NCI-H2196 treated with DMSO at 0.1 percent for 48 hours (cell line): ENCODE measurements around the gene DNAJC16.
"Not testable (repeated sequence)": the region's sequence is repeated elsewhere in the genome, so short reads cannot be mapped to it uniquely, and the experiment has no call there.

ENCODE experiments used
- DNase-seq: peaks from one replicate; lab custom pipeline; 2025; ENCODE audit not compliant: unreplicated experiment; lab: John Stamatoyannopoulos, UW

DNAJC16 gene

DNA sequence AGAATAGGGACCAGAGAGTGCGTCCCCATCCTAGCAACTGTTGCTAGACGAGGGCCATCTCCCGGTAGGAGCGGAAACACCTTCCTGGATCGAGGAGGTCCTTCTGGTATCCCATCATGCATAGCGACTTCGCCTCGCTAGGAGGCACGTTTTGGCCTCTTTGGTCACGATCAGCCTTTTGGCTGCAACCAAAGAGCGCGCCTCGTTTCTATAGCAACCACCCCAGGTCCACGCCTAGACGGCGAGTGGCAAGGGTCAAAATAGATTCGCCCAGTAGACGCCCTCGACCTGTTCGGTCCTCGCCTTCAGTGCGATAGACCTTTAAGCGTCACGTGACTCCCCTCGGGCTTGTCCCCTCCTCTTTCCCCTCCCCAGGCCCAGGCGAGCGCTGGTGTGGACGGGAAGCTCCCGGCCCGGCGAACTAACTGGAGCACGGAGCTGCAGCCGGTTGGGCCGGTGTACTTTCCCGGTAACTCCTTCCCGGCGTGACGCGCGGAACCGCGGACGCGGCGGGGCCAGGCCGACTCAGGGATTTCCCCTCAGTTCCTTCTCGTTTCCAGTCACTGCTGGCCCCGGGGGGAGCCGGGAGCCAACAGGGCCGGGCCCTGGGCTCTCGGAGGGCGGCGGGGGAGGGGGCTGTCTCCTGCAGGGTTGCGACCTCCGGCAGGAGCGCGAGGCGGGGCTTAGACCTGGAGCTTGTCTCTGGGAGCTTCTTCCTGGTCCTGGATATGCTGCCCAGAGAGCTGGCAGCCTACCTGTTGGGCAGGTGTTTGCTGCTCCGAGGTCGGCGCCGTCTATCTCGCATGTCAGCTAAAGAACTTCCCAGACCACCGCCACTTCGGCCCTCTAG is at the start of gene DNAJC16:
Gene DNAJC16 (plus strand): TSS at position 359 of the 850 bp plus-strand sequence. CDS start 2,258 bp downstream, outside the sequence.
- DNase-seq: peak; percentile 99

DNA sequence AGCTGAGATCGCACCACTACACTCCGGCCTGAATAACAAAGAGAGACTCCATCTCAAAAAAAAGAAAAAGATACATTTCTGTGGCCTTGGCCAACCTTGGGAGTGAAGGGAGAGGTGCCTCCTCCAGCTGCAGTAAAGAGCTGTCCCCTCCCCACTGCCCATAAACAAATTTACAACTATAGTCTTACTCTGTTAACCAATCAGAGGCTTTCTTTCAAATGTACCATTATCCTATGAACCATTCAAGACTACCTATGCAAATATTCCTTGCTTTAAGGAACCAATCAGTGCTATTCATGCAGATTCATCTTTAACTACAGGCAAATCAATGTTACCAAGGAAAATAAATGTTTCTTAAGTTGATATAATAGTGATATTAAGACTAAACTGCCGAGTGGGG is 49.7 kb upstream of the DNAJC16 start:
- no peak for DNase-seq

DNA sequence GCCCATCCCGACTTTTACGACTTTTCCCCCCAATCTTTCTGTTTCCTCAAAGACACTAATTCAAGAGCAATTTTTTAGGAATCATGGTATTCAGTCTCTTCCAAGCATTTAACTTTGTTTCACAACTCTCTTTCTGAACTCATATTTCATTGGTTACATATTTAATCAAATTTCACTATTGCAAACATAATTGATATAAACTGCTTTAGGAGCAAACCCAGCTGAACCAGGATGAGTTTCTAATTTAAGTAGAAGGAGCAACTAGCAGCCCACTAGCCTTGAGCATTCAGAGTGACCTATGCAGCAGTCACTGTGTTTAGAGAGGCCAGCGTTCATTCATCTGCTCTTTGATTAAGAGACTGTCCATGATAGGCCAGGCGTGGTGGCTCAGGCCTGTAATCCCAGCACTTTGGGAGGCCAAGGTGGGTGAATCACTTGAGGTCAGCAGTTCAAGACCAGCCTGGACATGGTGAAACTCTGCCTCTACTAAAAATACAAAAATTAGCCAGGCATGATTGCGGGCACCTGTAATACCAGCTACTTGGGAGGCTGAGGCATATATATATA is 48.9 kb upstream of the DNAJC16 start:
- no peak for DNase-seq

DNA sequence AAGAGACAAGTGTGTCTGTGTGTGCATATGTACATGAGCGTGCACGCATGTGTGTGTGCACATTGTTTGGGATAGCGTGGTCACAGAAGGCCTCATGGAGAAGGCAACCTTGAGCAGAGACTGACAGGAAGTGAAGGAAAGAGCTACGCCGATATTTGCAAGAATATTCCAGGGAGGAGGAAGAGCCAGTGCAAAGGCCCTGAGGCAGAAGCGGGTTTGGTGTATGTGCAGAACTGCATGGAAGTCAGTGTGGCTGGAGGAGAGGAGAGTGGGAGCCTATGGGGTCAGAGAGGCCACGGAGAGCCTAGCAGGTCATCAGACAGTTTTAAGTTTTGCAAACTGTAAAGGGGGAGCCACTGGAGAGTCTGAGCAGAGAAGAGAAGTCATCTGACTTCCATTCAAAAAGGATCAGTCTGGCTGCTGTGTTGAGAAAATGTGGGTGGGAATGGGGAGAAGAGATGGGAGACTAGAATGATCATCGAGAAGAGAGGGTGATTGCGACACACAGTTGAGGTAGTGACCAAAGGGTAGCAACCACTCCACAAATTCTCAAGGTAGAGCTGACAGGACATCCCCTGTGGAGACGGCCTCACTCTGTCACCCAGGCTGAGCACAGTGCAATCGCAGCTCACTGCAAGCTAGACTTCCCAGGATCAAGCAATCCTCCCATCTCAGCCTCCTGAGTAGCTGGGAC is 46.8 kb upstream of the DNAJC16 start:
- no peak for DNase-seq

DNA sequence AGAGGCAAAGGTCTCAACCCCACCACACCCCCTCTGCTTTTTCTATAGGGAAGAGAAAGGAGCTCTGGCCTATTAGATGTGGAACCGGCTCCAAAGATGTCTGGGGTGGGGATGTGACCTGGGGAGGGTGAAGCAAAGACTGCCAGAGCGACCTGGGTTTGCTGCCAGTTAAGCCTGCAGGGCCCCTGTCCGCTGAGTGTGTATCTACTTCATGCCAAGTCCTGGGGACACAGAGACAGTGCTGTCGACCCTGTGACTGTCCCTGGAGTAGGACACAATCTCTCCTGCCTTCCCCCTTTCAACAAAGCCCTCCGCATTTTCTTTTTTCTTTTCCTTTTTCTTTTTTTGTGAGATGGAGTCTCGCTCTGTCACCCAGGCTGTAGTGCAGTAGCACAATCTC is 44.2 kb upstream of the DNAJC16 start:
- not testable (repeated sequence) for DNase-seq

DNA sequence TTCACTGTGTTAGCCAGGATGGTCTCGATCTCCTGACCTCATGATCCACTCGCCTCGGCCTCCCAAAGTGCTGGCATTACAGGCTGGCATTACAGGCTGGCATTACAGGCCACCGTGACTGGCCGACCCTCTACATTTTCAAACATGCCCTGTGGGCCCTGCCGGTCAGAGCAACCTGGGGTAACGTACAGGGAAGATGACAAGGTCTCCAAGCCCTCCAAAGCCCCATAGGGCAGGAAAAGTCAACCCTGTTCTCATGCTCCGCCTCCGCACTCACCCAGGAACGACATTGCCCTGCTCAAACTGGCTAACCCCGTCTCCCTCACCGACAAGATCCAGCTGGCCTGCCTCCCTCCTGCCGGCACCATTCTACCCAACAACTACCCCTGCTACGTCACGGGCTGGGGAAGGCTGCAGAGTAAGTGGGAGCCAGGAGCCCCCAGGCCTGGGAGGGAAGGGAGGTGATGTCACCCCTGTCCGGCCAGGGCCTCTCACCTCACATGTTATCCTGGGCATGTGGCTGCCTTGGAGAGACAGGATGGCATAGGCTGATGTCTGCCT is 43.6 kb upstream of the DNAJC16 start:
- DNase-seq: not testable (repeated sequence)

DNA sequence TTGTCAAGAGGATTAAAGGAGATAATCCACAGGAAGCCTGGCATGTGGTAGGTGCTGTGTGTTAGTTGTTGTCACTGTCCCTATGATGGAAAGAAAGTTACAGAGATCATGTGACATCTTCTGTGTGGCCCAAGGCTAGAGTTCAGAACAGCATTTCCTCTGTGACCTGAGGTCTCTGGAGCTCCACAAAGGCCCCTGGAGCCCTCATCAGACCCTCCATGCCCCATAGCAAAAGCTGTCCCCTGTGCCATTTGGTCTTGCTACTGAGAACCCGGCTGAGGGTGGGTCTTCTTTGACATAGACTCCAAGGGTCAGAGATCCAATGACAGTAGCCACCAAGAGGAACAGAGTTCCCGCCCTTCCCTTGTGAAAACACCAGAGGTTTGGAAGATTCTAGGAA is 42.7 kb upstream of the DNAJC16 start:
- DNase-seq: no peak

DNA sequence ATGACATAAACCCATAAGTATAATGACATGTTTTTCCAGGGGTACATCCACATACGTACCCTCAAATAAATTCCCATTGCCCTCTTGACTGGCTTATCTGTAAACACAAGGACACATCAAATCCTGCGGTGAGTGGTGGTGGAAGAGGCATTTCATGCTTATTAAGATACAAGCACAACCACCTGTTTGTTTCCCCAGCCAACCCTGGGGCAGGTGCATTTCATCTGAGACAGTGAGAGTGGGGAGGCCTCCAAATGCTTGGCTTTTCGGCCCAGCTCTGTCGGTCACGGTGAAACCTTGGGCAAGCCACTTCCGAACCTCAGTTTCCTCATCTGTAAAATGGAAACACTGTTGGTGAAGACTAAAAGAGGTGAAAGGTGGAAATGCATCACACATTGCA is 42.2 kb upstream of the DNAJC16 start:
- not testable (repeated sequence) for DNase-seq

DNA sequence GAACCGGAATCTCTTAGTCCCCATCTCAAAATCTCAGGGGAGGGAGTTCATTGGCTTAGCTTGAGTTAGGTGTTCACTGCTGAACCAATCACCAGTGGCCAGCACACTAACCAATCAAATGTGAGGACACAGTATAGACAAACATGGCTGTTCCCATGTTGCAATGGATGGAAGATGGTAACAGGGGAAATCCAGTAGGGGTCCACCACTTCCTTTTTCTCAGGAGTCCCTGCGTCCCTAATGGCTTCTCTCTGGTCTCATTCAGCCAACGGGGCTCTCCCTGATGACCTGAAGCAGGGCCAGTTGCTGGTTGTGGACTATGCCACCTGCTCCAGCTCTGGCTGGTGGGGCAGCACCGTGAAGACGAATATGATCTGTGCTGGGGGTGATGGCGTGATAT is 41.0 kb upstream of the DNAJC16 start:
- DNase-seq: no peak

DNA sequence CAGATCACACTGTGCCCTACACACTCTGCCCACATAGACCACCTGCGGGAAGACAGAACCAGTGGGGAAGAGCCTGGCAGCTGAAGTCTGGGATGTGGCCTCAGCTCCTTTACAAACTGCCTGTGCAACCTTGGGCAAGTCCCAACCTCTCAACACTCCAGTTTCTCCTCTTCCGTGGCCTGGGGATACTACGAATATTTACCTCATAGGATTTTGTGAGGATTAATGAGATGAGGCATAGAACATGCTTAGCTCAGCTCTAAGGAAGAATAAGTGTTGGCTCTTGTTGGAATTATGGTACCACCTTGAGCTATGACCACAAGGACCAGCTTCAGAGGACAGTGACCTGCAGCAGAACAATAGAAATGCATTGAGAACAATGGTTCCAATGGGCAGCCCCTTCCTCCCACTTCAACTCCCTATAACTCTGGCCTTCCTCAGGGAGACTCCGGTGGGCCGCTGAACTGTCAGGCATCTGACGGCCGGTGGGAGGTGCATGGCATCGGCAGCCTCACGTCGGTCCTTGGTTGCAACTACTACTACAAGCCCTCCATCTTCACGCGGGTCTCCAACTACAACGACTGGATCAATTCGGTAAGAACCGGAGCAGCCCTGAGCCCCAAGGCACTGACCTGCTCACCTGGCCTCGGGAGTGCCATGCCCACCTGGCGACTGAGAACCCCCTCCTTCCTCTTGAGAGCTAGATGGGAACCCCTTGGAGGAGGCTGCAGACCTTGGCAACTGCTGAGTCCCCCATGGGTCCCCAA is 39.6 kb upstream of the DNAJC16 start:
- not testable (repeated sequence) for DNase-seq

DNA sequence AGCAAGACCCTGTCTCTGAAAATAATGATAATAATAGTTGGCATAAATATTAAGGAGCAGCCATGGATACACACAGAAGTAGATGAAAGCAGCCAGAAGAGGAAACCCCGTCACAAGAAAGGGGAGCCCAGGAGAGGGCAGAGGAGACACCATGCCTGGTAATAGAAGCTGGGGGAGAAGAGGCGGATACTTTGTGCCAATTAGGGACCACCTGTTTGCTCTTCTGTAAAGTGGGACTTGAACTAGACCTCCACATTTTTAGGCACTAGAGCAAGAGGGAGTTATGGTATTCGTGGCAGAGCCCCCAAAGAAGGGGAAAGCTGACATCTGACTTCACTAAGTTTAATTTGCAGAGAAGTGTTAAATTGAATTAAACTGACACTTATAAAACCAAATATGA is 38.3 kb upstream of the DNAJC16 start:
- no peak for DNase-seq

DNA sequence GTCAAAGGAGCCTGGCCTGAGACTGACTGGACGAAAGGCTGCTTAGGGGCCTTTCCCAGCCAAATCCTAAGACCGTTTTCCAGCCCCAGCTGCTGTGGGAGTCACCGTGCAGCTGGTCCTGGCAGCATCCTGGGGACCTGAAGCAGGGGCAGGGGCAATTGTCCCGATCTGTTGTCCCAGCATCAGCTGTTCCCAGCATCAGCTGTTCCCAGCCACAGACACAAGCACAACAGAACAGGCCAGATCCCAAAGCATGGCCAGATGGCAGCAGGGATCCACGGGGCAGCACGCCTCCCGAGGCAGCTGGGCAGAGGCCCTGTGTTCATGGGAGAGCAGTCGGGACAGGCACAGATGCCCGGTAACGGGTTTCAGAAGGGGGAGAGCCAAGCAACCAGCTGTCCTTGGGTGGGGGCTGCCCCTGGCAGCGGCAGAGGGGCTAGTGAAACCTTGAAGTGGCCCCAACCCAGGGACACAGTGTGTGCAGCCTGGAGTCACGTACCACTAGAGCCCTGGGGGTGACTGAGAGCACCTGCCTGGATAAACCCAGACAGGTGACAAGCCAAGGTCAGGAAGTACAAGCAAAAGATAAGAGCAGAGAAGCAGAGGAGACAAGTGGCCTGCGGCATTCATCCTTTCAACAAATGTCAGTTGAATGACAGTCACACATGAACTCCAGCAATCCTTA is 37.5 kb upstream of the DNAJC16 start:
- DNase-seq: no peak

DNA sequence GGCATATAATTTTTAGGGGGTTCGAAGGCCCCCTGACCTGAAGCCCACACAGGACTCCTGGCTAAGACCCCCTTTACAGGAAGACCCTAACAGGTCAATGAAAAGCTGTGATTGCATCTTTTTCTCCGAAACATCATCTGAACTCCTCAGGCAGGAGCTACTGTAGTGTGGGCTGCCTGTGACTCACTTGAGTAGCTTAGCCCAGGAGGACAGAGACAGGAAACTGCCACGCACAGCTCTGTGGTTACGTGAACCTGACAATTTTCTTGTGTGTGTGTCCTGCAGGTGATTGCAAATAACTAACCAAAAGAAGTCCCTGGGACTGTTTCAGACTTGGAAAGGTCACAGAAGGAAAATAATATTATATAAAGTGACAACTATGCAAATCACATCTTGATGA is 35.6 kb upstream of the DNAJC16 start:
- not testable (repeated sequence) for DNase-seq

DNA sequence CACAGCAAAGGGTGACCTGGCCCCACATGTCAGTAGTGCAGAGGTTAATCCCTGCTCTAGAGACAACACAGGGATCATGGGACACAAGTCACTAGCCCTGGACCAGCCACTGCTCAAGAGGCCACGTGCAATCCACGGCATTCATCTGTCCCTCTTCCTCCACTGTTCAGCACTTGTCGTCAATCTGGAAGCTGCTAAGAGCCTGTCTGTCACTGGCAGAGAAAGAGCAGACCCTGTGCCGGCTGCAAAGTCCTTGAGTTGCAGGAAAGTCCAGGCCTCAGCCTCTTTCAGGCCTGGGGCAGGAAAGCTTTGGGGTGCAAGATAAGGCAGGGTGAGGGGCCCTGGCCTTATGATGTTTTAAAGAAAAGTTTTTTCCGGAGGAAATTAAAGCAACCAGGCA is 34.1 kb upstream of the DNAJC16 start:
- DNase-seq: no peak

DNA sequence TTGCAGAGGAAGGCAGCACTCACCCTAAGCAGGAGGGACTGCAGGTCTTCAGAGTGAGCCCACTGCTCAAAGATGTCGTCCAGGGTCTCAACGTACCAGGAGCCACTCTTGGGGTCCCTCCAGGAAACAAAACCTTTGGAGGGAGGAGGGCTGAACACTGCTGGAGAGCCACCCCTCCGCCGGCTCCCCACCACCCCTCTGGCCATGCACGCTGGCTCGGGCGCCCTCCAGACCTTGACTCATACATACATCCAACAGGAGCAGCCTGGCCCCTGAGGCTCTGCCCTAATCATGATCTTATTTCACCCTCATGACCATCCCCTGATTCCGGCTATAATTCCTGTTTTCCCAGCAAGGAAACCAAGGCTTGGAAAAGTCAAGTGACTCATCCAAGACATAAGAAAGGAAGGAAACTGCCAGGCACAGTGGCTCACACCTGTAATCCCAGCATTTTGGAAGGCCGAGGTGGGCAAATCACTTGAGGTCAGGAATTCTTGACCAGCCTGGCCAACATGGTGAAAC is 32.7 kb upstream of the DNAJC16 start:
- no peak for DNase-seq

DNA sequence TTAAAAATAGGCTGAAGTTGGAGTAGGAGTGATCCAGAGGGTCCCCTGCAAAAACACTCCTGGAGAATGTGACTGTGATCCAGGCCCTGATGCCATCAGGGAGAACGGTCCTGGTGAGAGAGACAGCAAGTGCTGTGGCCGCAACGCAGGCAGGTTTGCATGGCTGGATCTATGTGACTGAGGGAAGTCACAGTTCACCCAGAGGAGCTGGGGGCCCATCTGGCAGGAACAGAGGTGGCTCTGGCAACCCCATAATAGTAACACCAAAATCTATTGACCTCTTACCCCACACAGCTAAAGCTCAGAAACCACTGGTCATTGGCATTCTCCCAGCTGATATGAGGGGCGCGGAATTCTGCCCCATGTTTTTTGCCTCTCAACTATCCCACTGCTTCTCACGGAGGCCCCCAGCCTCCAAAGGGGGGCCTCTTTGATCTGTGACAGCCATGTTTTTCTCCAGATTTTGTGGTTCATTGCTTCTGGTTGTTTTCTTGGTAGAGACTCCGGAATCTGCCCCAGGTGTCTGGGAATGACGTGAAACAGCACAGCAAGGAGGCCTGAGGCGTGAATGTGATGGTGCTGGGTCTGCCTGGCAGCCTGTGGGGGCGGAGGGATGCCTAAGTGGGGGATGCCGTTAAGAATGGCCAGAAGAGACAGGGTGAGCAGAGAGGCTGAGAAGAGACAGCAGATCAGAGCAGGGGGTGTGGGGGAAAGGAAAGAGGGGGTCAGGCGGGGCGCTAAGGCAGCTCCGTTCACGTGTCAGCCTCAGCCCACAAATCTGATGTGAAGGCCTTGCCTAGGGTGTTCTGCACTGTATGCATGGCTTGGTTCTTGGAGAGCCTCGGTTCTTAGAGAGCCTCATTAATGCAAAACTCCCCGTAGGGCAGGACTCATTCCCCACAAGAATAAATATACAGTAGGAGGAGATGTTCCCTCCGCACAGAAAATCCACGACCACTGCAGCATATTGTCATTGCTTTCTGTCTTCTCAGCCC is 26.2 kb upstream of the DNAJC16 start:
- no peak for DNase-seq

DNA sequence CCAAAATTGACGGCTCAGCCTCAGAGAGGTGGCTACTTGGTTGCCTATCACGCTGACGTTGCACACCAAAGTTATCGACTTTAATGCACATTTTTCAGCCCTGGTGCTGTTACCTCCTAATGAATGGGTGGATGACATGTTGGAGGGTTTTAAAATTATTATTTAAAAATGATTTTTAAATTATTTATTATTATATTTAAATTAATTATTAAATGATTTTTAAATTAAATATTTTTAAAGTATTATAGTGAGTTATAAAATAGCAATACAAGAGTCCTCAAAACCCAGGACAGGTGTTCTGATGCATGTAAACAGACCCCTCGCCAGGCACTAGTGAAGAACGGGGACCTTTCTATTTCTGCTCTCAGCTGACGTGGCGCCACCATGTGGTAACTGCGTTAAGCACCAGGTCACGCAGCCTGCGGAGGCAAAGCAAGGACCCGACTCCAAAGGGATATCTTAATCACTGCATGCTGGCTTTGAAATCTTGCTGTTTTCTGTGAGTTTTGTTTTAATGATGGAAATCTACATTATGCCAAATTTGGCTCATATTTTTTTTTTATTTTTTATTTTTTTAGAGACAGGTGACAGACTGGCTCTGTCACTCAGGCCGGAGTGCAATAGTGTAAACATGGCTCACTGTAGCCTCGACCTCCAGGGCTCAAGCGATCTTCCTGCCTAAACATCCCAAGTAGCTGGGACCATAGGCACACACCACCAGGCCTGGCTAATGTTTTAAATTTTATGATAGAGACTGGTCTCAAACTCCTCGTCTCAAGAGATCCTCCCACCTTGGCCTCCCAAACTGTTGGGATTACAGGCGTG is 25.2 kb upstream of the DNAJC16 start:
- DNase-seq: peak; percentile 40

DNA sequence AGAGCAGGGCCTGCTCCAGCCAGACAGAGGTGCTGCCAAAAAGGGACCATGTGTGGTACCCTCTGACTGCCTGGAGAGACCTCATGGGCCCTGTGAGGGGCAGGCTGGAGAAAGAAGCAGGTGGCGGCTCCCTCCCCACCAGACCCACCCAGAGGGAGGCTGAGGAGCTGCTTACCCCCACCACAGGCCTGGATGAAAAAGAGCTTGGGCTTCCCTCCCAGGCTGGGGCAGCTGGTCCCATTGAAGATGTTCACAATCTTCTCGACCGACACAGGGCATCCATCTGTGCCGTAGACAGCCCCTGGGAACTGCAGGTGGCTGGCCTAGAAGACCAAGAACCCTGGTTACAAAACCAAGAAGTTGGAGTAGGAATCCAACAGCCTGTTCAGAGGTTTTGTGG is 22.2 kb upstream of the DNAJC16 start:
- DNase-seq: no peak
